ENCODE measurements around the gene SLC16A11.

GRCh38 chr17:7078711-7079110, 34.8 kb upstream of the SLC16A11 start:
- no peak for TF ChIP-seq CTCF (IDR thresholded peaks at IDR 0.05)
- no peak for TF ChIP-seq POLR2A (IDR thresholded peaks at IDR 0.05)
